Measurements from ENCODE around the gene MYH11. TPM values are rescaled to one million over a fixed set of nuclear protein-coding genes. Genes with fewer than 3 reads are reported as not detected.

The MYH11 gene
- total and polyA plus RNA-seq, 2 experiments from 2014 or later = 1.6 to 5.9 TPM

GRCh38 chr16:15775209-15775608 is 81.6 kb downstream of the MYH11 start:
- H3K9me3 Mint-ChIP-seq = no peaks in the 10 kb centered on the region
- Histone ChIP-seq H4K20me1 (replicated peaks; ENCODE audit: insufficient read depth) (no peaks in the 10 kb centered on the region), H3K9me2 (ENCODE audit: insufficient read depth) (no peaks in the 10 kb centered on the region), H2AFZ (no peak overlapping the region), H3K4me3 (no peak overlapping the region), H3K27me3 (ENCODE audit: insufficient read depth) (no peaks in the 10 kb centered on the region), H3K4me2 (no peak overlapping the region), H3K79me2 (replicated peaks; ENCODE audit: insufficient read depth) (no peaks in the 10 kb centered on the region), H3K27ac (ENCODE audit: low read depth) (no peak overlapping the region), H3K4me1 (ENCODE audit: insufficient read depth) (no peaks in the 10 kb centered on the region), H3K36me3 (ENCODE audit: insufficient read depth) (no peaks in the 10 kb centered on the region), H3F3A (replicated peaks; ENCODE audit: low read depth) (no peaks in the 10 kb centered on the region)
- DNase-seq (ENCODE audit: low spot score) = peak; percentile 20
- peaks cover 8% of the 10 kb centered on the region for H3K4me1 Mint-ChIP-seq
- no peaks in the 10 kb centered on the region for H3K36me3 Mint-ChIP-seq (ENCODE audit: low read depth)
- H3K4me3 Mint-ChIP-seq = no peak overlapping the region
- ATAC-seq = no peak
- no peak for TF ChIP-seq EZH2phosphoT487 (IDR thresholded peaks at IDR 0.05; ENCODE audit: unreplicated experiment)
- TF ChIP-seq NANOG (IDR thresholded peaks at IDR 0.05; ENCODE audit: borderline replicate concordance) = no peak
- no peak for TF ChIP-seq STAT1 (IDR thresholded peaks at IDR 0.05; ENCODE audit: unreplicated experiment)
- TF ChIP-seq POLR2AphosphoS5 (IDR thresholded peaks at IDR 0.05; ENCODE audit: low read depth) = no peak
- no peak for TF ChIP-seq EZH2 (IDR thresholded peaks at IDR 0.05; ENCODE audit: low read depth, unreplicated experiment)
- TF ChIP-seq ETS1 (IDR thresholded peaks at IDR 0.05) = no peak
- TF ChIP-seq ZNF114 (CRISPR knock-in tag; IDR thresholded peaks at IDR 0.05) = no peak
- TF ChIP-seq ZNF462 (CRISPR knock-in tag; IDR thresholded peaks at IDR 0.05) = no peak
- H3K27ac Mint-ChIP-seq = no peak overlapping the region
- H3K27me3 Mint-ChIP-seq (ENCODE audit: insufficient read depth, low read depth, poor library complexity) = peaks cover 5% of the 10 kb centered on the region
